ENCODE measurements around the gene PODXL2. TPM values are rescaled to one million over a fixed set of nuclear protein-coding genes. Genes with fewer than 3 reads are reported as not detected.

PODXL2 gene
- total RNA-seq, 4 donors from 2014 or later: 1.5 to 3.2 (median 2.0) TPM

DNA sequence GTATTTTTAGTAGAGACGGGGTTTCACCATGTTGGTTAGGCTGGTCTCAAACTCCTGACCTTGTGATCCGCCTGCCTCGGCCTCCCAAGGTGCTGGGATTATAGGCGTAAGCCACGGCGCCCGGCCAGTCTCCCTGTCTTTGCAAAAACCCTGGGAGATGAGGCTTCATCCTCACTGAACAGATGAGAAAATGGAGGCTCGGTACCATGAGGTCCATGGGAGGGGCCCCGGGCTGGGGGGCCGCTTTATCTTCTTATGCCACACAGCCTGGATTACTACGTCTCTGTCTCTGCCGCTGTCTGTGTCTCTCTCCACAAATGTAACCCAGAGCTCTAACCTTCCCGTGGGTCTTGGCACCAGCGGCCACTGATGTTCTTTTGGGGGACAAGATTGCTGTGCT, 82.9 kb downstream of the PODXL2 start:
- Histone ChIP-seq H3K27me3 (no peaks in the 10 kb centered on the region), H3K4me3 (no peak overlapping the region), H3K9me3 (no peaks in the 10 kb centered on the region), H3K27ac (peak overlapping the region in 3 of 4 donors; percentile 62 to 89 (median 71)), H3K36me3 (no peaks in the 10 kb centered on the region), H3K4me1 (peaks cover 36 to 78% of the 10 kb centered on the region in 2 donors)
- intact Hi-C loops (cut with DNase I; ENCODE audit: low total_unique reads) (no loop called here), in situ Hi-C loops (cut with MboI; ENCODE audit: low sequenced_read_pairs in 4 of 4) (no loop called here)
- ATAC-seq (no peak), DNase-seq (peak in 1 of 2 donors; percentile 2)
- no peak for TF ChIP-seq POLR2A (IDR thresholded peaks at IDR 0.05)
- TF ChIP-seq, protein P1, sequence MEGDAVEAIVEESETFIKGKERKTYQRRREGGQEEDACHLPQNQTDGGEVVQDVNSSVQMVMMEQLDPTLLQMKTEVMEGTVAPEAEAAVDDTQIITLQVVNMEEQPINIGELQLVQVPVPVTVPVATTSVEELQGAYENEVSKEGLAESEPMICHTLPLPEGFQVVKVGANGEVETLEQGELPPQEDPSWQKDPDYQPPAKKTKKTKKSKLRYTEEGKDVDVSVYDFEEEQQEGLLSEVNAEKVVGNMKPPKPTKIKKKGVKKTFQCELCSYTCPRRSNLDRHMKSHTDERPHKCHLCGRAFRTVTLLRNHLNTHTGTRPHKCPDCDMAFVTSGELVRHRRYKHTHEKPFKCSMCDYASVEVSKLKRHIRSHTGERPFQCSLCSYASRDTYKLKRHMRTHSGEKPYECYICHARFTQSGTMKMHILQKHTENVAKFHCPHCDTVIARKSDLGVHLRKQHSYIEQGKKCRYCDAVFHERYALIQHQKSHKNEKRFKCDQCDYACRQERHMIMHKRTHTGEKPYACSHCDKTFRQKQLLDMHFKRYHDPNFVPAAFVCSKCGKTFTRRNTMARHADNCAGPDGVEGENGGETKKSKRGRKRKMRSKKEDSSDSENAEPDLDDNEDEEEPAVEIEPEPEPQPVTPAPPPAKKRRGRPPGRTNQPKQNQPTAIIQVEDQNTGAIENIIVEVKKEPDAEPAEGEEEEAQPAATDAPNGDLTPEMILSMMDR (IDR thresholded peaks at IDR 0.05 in 4 of 5, conservative IDR thresholded peaks at IDR 0.05 in 1 of 5): no peak

DNA sequence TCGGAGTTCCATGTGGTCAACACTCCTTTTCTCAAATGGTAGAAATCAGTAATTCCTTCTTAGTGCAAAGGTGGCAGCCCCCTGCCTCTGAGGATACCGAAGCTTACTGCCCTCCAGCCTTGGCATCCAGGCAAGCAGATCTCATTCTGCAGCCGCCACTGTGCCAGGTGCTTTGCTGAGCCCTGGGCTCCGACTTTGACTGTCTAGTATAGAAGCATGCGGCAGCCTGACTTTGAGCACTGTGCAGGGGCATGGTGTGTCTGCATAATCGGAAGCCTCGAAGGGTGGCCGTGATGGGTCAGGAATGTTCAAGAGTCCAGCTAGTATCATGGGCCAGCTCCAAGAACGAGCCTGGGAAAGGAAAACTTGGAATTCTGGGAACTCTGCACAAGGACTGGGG, 83.5 kb downstream of the PODXL2 start:
- peaks cover 35 to 76% of the 10 kb centered on the region in 2 donors for H3K4me1 ChIP-seq
- H3K9me3 ChIP-seq: no peaks in the 10 kb centered on the region
- peak overlapping the region; percentile 20 to 89 (median 66) for H3K27ac ChIP-seq
- intact Hi-C loops (cut with DNase I; ENCODE audit: low total_unique reads): no loop called here
- TF ChIP-seq POLR2A (IDR thresholded peaks at IDR 0.05): no peak
- TF ChIP-seq, protein P1 (IDR thresholded peaks at IDR 0.05 in 4 of 5, conservative IDR thresholded peaks at IDR 0.05 in 1 of 5): no peak
- no peak for DNase-seq
- H3K36me3 ChIP-seq: no peaks in the 10 kb centered on the region
- in situ Hi-C loops (cut with MboI; ENCODE audit: low sequenced_read_pairs in 4 of 4): no loop called here
- no peaks in the 10 kb centered on the region for H3K27me3 ChIP-seq
- no peak for ATAC-seq
- H3K4me3 ChIP-seq: no peak overlapping the region

DNA sequence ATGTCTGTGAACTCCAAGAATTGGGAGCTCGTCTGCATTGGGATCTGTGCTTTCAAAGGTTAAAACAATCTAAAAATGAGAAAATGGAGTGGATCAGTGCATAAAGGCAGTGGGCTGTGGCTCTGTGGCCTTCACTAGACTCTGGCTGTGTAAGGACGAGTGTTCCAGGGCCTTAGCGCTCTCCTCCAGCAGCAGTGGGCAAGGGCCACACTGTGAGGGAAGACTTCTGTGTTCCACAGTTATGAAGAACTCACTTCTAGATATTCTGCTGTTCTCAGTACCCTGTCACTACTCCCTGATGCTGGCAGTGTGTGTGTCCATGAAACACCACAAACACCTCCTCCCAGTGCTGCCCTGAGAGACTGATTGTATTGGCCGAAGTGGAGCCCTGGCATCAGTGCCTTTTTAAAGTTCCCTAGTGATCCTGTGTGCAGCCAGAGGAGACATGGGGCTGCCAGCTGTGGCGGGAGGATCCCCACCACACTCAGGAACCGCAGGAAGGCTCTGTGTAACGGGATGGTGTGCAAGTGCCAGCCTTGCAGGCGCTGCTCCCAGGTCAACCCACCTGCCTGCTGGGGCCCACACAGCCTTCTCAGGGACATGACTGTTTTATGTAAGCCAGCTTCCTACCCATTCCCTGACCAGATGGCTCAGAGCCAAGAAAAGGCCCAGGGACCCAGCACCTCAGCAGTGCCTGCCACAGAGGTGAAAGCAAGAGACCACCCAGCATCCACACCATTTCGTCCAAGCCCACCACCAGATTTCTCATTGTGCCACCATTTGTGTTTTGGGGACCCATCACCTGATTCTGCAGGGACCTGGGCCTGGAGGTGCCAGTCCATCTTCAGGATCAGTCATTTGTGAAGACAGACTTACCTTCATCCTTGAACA, 84.1 kb downstream of the PODXL2 start:
- H3K4me3 ChIP-seq: no peak overlapping the region
- no peaks in the 10 kb centered on the region for H3K36me3 ChIP-seq
- in situ Hi-C loops (cut with MboI; ENCODE audit: low sequenced_read_pairs in 4 of 4) (no loop called here), intact Hi-C loops (cut with DNase I; ENCODE audit: low total_unique reads) (no loop called here)
- no peak for DNase-seq
- peaks cover 32 to 78% of the 10 kb centered on the region in 2 donors for H3K4me1 ChIP-seq
- ATAC-seq: no peak
- peak overlapping the region; percentile 20 to 89 (median 66) for H3K27ac ChIP-seq
- no peaks in the 10 kb centered on the region for H3K27me3 ChIP-seq
- TF ChIP-seq, protein P1 (IDR thresholded peaks at IDR 0.05 in 4 of 5, conservative IDR thresholded peaks at IDR 0.05 in 1 of 5): no peak
- no peak for TF ChIP-seq POLR2A (IDR thresholded peaks at IDR 0.05)
- no peaks in the 10 kb centered on the region for H3K9me3 ChIP-seq

DNA sequence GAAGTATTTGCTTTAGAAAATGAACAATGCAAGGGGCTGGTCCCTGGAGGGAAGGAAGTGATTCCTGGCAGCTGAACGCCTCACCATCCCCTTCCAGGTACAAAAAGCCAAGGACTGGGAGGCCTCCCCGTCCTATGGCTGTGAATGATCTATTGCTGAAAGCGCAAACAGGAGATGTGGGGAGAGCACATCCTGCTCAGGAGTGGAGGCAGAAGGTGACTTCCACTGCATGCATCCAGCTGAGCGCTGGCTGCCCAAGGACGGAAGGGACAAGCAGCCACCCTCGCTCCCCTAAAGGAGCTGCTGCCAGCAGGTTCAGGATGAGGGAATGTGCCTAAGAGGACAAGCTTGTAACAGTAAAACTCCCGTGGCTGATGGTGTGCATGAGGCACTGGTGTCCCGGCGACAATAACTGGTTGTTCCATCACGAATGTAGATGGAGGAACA, 85.2 kb downstream of the PODXL2 start:
- Histone ChIP-seq H3K4me1 (peaks cover 32 to 76% of the 10 kb centered on the region in 2 donors), H3K27me3 (no peaks in the 10 kb centered on the region), H3K9me3 (no peaks in the 10 kb centered on the region), H3K36me3 (peaks cover 0 to 5% of the 10 kb centered on the region in 2 donors), H3K4me3 (no peak overlapping the region), H3K27ac (peak overlapping the region in 3 of 4 donors; percentile 62 to 89 (median 71))
- TF ChIP-seq POLR2A (IDR thresholded peaks at IDR 0.05): no peak
- TF ChIP-seq, protein P1 (IDR thresholded peaks at IDR 0.05 in 4 of 5, conservative IDR thresholded peaks at IDR 0.05 in 1 of 5): no peak
- peak; percentile 27 to 31 for ATAC-seq
- in situ Hi-C loops (cut with MboI; ENCODE audit: low sequenced_read_pairs in 4 of 4): no loop called here
- no peak for DNase-seq
- intact Hi-C loops (cut with DNase I; ENCODE audit: low total_unique reads): no loop called here

All from gastrocnemius medialis (tissue), 4 donors.